HEK293 (cell line): ENCODE data around the gene CHD8.

Experiments used
- CTCF ChIA-PET: fragments of 350-600 bp; formaldehyde crosslinking; extraction: SDS; loops from one replicate; lab custom pipeline; 2021; ENCODE audit warnings: antibody characterized with exemption; lab: Yijun Ruan, JAX
- POLR2A ChIA-PET: fragments of 300-600 bp; formaldehyde crosslinking; extraction: SDS; loops from one replicate; lab custom pipeline; 2020; ENCODE audit warnings: antibody characterized with exemption, inconsistent platforms; lab: Yijun Ruan, JAX
- H3K27ac ChIP-seq: fragments of 200-500 bp; sonication (Bioruptor generic); 2 replicates; pipeline ENCODE4 v1.5.1; 2014; ENCODE audit warnings: low read depth, low read length, control low read depth, inconsistent platforms; ENCODE audit errors: extremely low read depth
- H3K36me3 ChIP-seq, 2 experiments: fragments of 200-500 bp in 1 of 2; sonication (Bioruptor generic) in 1 of 2; 1 replicate in 1 of 2; 2 replicates in 1 of 2; pipeline ENCODE4 v1.5.1; 2014 to 2017; ENCODE audit warnings: inconsistent platforms in 2 of 2, low read length in 2 of 2; ENCODE audit not compliant: control insufficient read depth in 2 of 2, insufficient read depth in 1 of 2
- H3K4me1 ChIP-seq: fragments of 200-500 bp; sonication (Bioruptor generic); 2 replicates; pipeline ENCODE4 v1.5.1; 2014; ENCODE audit warnings: mild to moderate bottlenecking, low read length, inconsistent platforms; ENCODE audit not compliant: control insufficient read depth, insufficient read depth
- H3K4me3 ChIP-seq: 2 replicates; pipeline ENCODE4 v1.5.1; 2011; ENCODE audit warnings: low read depth, mild to moderate bottlenecking, control low read depth, low read length, moderate library complexity
- H3K9me3 ChIP-seq: fragments of 200-500 bp; sonication (Bioruptor generic); 2 replicates; pipeline ENCODE4 v1.5.1; 2014; ENCODE audit warnings: low read depth, low read length, inconsistent platforms; ENCODE audit not compliant: control insufficient read depth, insufficient read depth
- BCL11A ChIP-seq: fragments of 450-650 bp; formaldehyde crosslinking; IDR thresholded peaks from 2 replicates; pipeline ENCODE4 v1.5.1; 2016; ENCODE audit warnings: low read depth, missing biosample characterization, missing genetic modification characterization
- BCL11B ChIP-seq: fragments of 450-650 bp; formaldehyde crosslinking; IDR thresholded peaks from 2 replicates; pipeline ENCODE4 v1.5.1; 2016; ENCODE audit warnings: low read depth, missing biosample characterization, missing genetic modification characterization
- KLF9 ChIP-seq: fragments of 450-650 bp; formaldehyde crosslinking; IDR thresholded peaks from 2 replicates; pipeline ENCODE4 v1.5.1; 2016; ENCODE audit warnings: missing biosample characterization, missing genetic modification characterization, low read depth
- SP2 ChIP-seq: fragments of 450-650 bp; formaldehyde crosslinking; IDR thresholded peaks from 2 replicates; pipeline ENCODE4 v1.5.1; 2016; ENCODE audit warnings: missing biosample characterization, missing genetic modification characterization
- WT1 ChIP-seq: fragments of 450-650 bp; formaldehyde crosslinking; IDR thresholded peaks from 2 replicates; pipeline ENCODE4 v1.5.1; 2016; ENCODE audit warnings: missing biosample characterization, missing genetic modification characterization
- ZFP37 ChIP-seq: fragments of 450-650 bp; formaldehyde crosslinking; IDR thresholded peaks from 2 replicates; pipeline ENCODE4 v1.5.1; 2016; ENCODE audit warnings: missing biosample characterization, missing genetic modification characterization
- ZFP69B ChIP-seq: fragments of 450-650 bp; formaldehyde crosslinking; IDR thresholded peaks from 2 replicates; pipeline ENCODE4 v1.5.1; 2016; ENCODE audit warnings: missing biosample characterization, missing genetic modification characterization
- ZNF175 ChIP-seq: fragments of 450-650 bp; formaldehyde crosslinking; IDR thresholded peaks from 2 replicates; pipeline ENCODE4 v1.5.1; 2016; ENCODE audit warnings: missing biosample characterization, missing genetic modification characterization
- ZNF341 ChIP-seq: fragments of 450-650 bp; formaldehyde crosslinking; IDR thresholded peaks from 2 replicates; pipeline ENCODE4; 2016; ENCODE audit warnings: low read depth, missing biosample characterization, missing genetic modification characterization
- ZNF394 ChIP-seq: fragments of 450-650 bp; formaldehyde crosslinking; IDR thresholded peaks from 2 replicates; pipeline ENCODE4 v1.5.1; 2016; ENCODE audit warnings: missing biosample characterization, missing genetic modification characterization, mild to moderate bottlenecking, moderate library complexity, borderline replicate concordance
- ZNF548 ChIP-seq: fragments of 450-650 bp; formaldehyde crosslinking; IDR thresholded peaks from 2 replicates; pipeline ENCODE4 v1.5.1; 2016; ENCODE audit warnings: missing biosample characterization, missing genetic modification characterization
- ZNF555 ChIP-seq: fragments of 450-650 bp; formaldehyde crosslinking; conservative IDR thresholded peaks from 2 replicates; pipeline ENCODE4 v1.5.1; 2017; ENCODE audit warnings: missing biosample characterization, mild to moderate bottlenecking, missing genetic modification characterization, inconsistent platforms
- ZNF571 ChIP-seq: fragments of 450-650 bp; formaldehyde crosslinking; IDR thresholded peaks from 2 replicates; pipeline ENCODE4 v1.5.0; 2017; ENCODE audit warnings: missing biosample characterization, missing genetic modification characterization
- ZNF621 ChIP-seq: fragments of 450-650 bp; formaldehyde crosslinking; IDR thresholded peaks from 2 replicates; pipeline ENCODE4 v1.5.1; 2017; ENCODE audit warnings: missing biosample characterization, missing genetic modification characterization
- ZNF623 ChIP-seq: fragments of 450-650 bp; formaldehyde crosslinking; IDR thresholded peaks from 2 replicates; pipeline ENCODE4 v1.5.1; 2016; ENCODE audit warnings: missing biosample characterization, missing genetic modification characterization
- ZNF660 ChIP-seq: fragments of 450-650 bp; IDR thresholded peaks from 2 replicates; pipeline ENCODE4 v1.5.1; 2018; ENCODE audit warnings: missing biosample characterization, mild to moderate bottlenecking, missing genetic modification characterization
- TF ChIP-seq, protein P1 (sequence below): sonication (generic); formaldehyde crosslinking; IDR thresholded peaks from 2 replicates; pipeline ENCODE4 v1.8.1; 2022; ENCODE audit warnings: mild to moderate bottlenecking, moderate library complexity, missing genetic modification reagents
- TF ChIP-seq, protein P2 (sequence below): fragments of 450-650 bp; formaldehyde crosslinking; IDR thresholded peaks from 2 replicates; pipeline ENCODE4 v1.5.1; 2016; ENCODE audit warnings: missing biosample characterization, missing genetic modification characterization
- TF ChIP-seq, protein P3 (sequence below): fragments of 450-650 bp; formaldehyde crosslinking; conservative IDR thresholded peaks from 2 replicates; pipeline ENCODE4 v1.5.1; 2016; ENCODE audit warnings: low read depth, missing biosample characterization, missing genetic modification characterization
- TF ChIP-seq, protein P4 (sequence below): fragments of 450-650 bp; formaldehyde crosslinking; conservative IDR thresholded peaks from 2 replicates; pipeline ENCODE4 v1.5.1; 2016; ENCODE audit warnings: low read depth, missing biosample characterization, missing genetic modification characterization

Gene CHD8

DNA sequence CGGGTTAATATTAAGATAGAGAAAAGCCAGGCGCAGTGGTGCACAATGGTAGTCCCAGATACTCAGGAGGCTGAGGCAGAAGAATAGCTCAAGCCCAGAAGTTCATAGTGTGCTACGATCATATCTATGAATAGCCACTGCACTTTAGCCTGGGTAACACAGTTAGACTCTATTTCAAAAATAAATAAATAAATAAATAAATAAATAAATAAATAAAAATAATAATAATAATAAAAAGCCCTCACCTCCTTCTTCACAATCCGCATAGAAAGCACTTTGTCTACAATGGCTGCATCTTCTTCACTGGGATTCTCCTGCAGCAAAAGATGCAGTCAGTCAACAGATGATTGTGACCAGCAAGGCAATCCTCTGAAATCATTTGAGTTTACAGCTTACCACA lies 40.6 kb downstream of the CHD8 start (continued):
- TF ChIP-seq ZNF341 (tag by site-specific recombination) (no peak), SP2 (tag by site-specific recombination) (no peak), ZNF571 (tag by site-specific recombination) (no peak), ZNF621 (tag by site-specific recombination) (no peak), KLF9 (no peak), ZNF623 (tag by site-specific recombination) (peak; percentile 48; the same call in 1 of the 2 replicates), ZNF175 (tag by site-specific recombination) (no peak), ZNF555 (tag by site-specific recombination) (peak; percentile 45), BCL11A (no peak), BCL11B (no peak), ZNF394 (tag by site-specific recombination) (peak; percentile 80; the same call in 1 of the 2 replicates)
- TF ChIP-seq, protein P1, sequence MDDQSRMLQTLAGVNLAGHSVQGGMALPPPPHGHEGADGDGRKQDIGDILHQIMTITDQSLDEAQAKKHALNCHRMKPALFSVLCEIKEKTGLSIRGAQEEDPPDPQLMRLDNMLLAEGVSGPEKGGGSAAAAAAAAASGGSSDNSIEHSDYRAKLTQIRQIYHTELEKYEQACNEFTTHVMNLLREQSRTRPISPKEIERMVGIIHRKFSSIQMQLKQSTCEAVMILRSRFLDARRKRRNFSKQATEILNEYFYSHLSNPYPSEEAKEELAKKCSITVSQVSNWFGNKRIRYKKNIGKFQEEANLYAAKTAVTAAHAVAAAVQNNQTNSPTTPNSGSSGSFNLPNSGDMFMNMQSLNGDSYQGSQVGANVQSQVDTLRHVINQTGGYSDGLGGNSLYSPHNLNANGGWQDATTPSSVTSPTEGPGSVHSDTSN (CRISPR knock-in tag), result no peak
- TF ChIP-seq, protein P2, sequence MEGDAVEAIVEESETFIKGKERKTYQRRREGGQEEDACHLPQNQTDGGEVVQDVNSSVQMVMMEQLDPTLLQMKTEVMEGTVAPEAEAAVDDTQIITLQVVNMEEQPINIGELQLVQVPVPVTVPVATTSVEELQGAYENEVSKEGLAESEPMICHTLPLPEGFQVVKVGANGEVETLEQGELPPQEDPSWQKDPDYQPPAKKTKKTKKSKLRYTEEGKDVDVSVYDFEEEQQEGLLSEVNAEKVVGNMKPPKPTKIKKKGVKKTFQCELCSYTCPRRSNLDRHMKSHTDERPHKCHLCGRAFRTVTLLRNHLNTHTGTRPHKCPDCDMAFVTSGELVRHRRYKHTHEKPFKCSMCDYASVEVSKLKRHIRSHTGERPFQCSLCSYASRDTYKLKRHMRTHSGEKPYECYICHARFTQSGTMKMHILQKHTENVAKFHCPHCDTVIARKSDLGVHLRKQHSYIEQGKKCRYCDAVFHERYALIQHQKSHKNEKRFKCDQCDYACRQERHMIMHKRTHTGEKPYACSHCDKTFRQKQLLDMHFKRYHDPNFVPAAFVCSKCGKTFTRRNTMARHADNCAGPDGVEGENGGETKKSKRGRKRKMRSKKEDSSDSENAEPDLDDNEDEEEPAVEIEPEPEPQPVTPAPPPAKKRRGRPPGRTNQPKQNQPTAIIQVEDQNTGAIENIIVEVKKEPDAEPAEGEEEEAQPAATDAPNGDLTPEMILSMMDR, result no peak
- TF ChIP-seq, protein P3, sequence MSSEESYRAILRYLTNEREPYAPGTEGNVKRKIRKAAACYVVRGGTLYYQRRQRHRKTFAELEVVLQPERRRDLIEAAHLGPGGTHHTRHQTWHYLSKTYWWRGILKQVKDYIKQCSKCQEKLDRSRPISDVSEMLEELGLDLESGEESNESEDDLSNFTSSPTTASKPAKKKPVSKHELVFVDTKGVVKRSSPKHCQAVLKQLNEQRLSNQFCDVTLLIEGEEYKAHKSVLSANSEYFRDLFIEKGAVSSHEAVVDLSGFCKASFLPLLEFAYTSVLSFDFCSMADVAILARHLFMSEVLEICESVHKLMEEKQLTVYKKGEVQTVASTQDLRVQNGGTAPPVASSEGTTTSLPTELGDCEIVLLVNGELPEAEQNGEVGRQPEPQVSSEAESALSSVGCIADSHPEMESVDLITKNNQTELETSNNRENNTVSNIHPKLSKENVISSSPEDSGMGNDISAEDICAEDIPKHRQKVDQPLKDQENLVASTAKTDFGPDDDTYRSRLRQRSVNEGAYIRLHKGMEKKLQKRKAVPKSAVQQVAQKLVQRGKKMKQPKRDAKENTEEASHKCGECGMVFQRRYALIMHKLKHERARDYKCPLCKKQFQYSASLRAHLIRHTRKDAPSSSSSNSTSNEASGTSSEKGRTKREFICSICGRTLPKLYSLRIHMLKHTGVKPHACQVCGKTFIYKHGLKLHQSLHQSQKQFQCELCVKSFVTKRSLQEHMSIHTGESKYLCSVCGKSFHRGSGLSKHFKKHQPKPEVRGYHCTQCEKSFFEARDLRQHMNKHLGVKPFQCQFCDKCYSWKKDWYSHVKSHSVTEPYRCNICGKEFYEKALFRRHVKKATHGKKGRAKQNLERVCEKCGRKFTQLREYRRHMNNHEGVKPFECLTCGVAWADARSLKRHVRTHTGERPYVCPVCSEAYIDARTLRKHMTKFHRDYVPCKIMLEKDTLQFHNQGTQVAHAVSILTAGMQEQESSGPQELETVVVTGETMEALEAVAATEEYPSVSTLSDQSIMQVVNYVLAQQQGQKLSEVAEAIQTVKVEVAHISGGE, result 0 out of 2 replicates have a peak, but pooled peaks have one; percentile 32
- TF ChIP-seq, protein P4, sequence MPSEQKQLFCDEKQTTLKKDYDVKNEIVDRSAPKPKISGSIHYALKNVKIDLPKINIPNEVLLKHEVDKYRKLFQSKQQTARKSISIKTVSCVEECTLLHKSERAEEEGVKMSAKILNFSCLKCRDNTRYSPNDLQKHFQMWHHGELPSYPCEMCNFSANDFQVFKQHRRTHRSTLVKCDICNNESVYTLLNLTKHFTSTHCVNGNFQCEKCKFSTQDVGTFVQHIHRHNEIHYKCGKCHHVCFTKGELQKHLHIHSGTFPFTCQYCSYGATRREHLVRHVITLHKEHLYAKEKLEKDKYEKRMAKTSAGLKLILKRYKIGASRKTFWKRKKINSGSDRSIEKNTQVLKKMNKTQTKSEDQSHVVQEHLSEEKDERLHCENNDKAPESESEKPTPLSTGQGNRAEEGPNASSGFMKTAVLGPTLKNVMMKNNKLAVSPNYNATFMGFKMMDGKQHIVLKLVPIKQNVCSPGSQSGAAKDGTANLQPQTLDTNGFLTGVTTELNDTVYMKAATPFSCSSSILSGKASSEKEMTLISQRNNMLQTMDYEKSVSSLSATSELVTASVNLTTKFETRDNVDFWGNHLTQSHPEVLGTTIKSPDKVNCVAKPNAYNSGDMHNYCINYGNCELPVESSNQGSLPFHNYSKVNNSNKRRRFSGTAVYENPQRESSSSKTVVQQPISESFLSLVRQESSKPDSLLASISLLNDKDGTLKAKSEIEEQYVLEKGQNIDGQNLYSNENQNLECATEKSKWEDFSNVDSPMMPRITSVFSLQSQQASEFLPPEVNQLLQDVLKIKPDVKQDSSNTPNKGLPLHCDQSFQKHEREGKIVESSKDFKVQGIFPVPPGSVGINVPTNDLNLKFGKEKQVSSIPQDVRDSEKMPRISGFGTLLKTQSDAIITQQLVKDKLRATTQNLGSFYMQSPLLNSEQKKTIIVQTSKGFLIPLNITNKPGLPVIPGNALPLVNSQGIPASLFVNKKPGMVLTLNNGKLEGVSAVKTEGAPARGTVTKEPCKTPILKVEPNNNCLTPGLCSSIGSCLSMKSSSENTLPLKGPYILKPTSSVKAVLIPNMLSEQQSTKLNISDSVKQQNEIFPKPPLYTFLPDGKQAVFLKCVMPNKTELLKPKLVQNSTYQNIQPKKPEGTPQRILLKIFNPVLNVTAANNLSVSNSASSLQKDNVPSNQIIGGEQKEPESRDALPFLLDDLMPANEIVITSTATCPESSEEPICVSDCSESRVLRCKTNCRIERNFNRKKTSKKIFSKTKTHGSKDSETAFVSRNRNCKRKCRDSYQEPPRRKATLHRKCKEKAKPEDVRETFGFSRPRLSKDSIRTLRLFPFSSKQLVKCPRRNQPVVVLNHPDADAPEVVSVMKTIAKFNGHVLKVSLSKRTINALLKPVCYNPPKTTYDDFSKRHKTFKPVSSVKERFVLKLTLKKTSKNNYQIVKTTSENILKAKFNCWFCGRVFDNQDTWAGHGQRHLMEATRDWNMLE (tag by site-specific recombination), result peak; percentile 73

DNA sequence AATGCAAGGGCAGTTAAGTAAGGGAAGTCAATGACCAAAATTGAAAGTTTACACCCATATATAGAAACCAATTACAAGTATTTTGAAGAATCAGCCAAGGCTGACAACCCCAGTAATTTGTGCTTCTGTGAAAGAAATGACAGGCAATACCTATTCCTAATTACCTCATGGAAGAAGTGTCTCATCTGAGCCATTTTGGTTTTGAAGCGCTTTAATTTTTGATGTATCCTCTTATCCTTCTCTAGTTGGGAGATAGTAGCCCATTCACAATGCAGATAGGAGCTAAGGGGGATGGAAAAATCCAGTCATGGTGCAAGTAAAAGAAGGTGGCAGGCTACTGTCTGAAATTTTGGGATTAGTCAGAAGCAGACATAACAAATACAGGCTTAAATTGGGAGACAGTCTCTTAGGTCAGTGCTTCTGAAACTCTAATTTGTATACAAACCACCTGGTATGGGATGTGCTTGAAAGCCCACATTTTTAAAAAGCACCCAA lies 41.7 kb downstream of the CHD8 start:
- no peak for TF ChIP-seq ZFP69B (tag by site-specific recombination)
- no peak for TF ChIP-seq WT1 (tag by site-specific recombination)
- TF ChIP-seq ZNF548 (tag by site-specific recombination), result no peak
- TF ChIP-seq ZFP37 (tag by site-specific recombination), result no peak
- no peak for TF ChIP-seq ZNF660 (tag by site-specific recombination)
- Histone ChIP-seq H3K4me3 (no peak overlapping the region), H3K4me1 (no peaks in the 10 kb centered on the region), H3K36me3 (peaks cover 84 to 86% of the 10 kb centered on the region in 2 experiments), H3K9me3 (no peaks in the 10 kb centered on the region), H3K27ac (no peak overlapping the region)
- POLR2A ChIA-PET, result interaction anchor here (1.3 kb wide), 1 partner anchor 30 kb away, joined by 3 read pairs; no protein-coding TSS in a partner anchor
- CTCF ChIA-PET, result no interaction called here
